Transverse colon (tissue), 4 donors: ENCODE data around the gene FSCN2. TPM values are rescaled to one million over a fixed set of nuclear protein-coding genes. Genes with fewer than 3 reads are reported as not detected.
A peak's percentile ranks its signal among the peaks of the same experiment; 100 is the strongest.

Source experiments
- DNase-seq: peaks from one replicate; pipeline ENCODE4 v3.0.0-alpha.2; 2019
- H3K27ac ChIP-seq, 4 donors: fragments of 200-600 bp; sonication (generic); 2 replicates each; pipeline ENCODE4 v1.5.1; 2016 to 2018; ENCODE audit warnings: inconsistent platforms in 4 of 4
- H3K27me3 ChIP-seq: fragments of 200-600 bp; sonication (generic); 2 replicates; pipeline ENCODE4 v1.5.1; 2017; ENCODE audit warnings: inconsistent platforms
- H3K36me3 ChIP-seq, 4 donors: fragments of 200-600 bp; sonication (generic); 2 replicates each; pipeline ENCODE4 v1.5.1; 2017 to 2019; ENCODE audit warnings: inconsistent platforms in 4 of 4
- H3K4me1 ChIP-seq, 4 donors: fragments of 200-600 bp; sonication (generic); 2 replicates each; pipeline ENCODE4 v1.5.1; 2017 to 2020; ENCODE audit warnings: inconsistent platforms in 4 of 4
- H3K4me3 ChIP-seq, 4 donors: fragments of 200-600 bp; sonication (generic); 1 replicate in 1 of 4; 2 replicates in 3 of 4; pipeline versions ENCODE4 v1.5.1 to v1.6.1; 2017 to 2019; ENCODE audit warnings: inconsistent platforms in 4 of 4
- H3K9me3 ChIP-seq, 2 donors: fragments of 200-600 bp; sonication (generic); 2 replicates each; pipeline ENCODE4 v1.5.1; 2017 to 2019; ENCODE audit warnings: inconsistent platforms in 2 of 2
- CTCF ChIP-seq, 5 experiments: fragments of 200-600 bp in 3 of 5; fragments of 450-650 bp in 2 of 5; sonication (generic) in 3 of 5; IDR thresholded peaks; 1 replicate in 2 of 5; 2 replicates in 3 of 5; pipeline ENCODE4 v1.5.1; 2016 to 2017; ENCODE audit warnings: antibody characterized with exemption in 5 of 5, inconsistent platforms in 3 of 5, mild to moderate bottlenecking in 2 of 5, moderate library complexity in 1 of 5
- EP300 ChIP-seq: sonication (generic); formaldehyde crosslinking; IDR thresholded peaks from one replicate; pipeline ENCODE4 v1.6.1; 2017; ENCODE audit warnings: antibody characterized with exemption, low read depth
- POLR2A ChIP-seq: fragments of 450-650 bp; IDR thresholded peaks from one replicate; pipeline ENCODE4 v1.6.1; 2016; ENCODE audit warnings: antibody characterized with exemption, mild to moderate bottlenecking, moderate library complexity
- POLR2AphosphoS5 ChIP-seq, 3 donors: sonication (generic); formaldehyde crosslinking; IDR thresholded peaks; one replicate each; pipeline ENCODE4 v1.6.1; 2016; ENCODE audit warnings: antibody characterized with exemption in 3 of 3
- WGBS, 2 donors: methylation state at CpG; one replicate each; pipeline ENCODE4 v1.1.5; 2018; ENCODE audit warnings: low coverage in 1 of 2; 5-methylcytosine and 5-hydroxymethylcytosine counted together
- in situ Hi-C, 4 donors: fragments of 200-750 bp; cut with MboI; loops; one replicate each; pipeline versions ENCODE4 v1.15.0 to v1.15.1; 2017; ENCODE audit warnings: low sequenced_read_pairs in 3 of 4, low pct_ligation_motif_present in 1 of 4, low pct_unique_long_range_greater_than_20kb in 1 of 4
- intact Hi-C: fragments of 100-400 bp; cut with DNase I; formaldehyde crosslinking; loops from one replicate; pipeline ENCODE4 v1.15.1; 2023; ENCODE audit warnings: low total_unique reads
- total RNA-seq, 4 donors: library from RNA; depleted of rRNA; stranded (reverse); fragments of >200 nt; gene quantifications; one replicate each; pipeline ENCODE4 v1.1.0, GENCODE V29; 2016

The FSCN2 gene
- total RNA-seq, 4 donors from 2014 or later, result 2.3 to 36.4 (median 17.2) TPM

GRCh38 chr17:81551458-81552243 is 23.5 kb downstream of the FSCN2 start:
- peak; percentile 54 for DNase-seq
- TF ChIP-seq EP300 (no peak), CTCF (IDR thresholded peaks at IDR 0.05) (no peak), POLR2AphosphoS5 (IDR thresholded peaks at IDR 0.05) (no peak), POLR2A (no peak)
- peaks cover 14 to 31% (median 24%) of the 10 kb centered on the region in 4 donors for H3K4me1 ChIP-seq
- no peaks in the 10 kb centered on the region for H3K36me3 ChIP-seq
- peak overlapping the region; percentile 87 to 97 (median 94) for H3K27ac ChIP-seq
- no peaks in the 10 kb centered on the region for H3K9me3 ChIP-seq
- H3K4me3 ChIP-seq, result peak overlapping the region; percentile 78 to 100 (median 90)
- intact Hi-C loops (no loop called here), in situ Hi-C loops (no loop called here)
- WGBS, 2 donors, result 2% methylated on average over 45 of the region's 69 CpGs; no CpG with 5 or more reads in 1 of the 2 donors
- no peaks in the 10 kb centered on the region for H3K27me3 ChIP-seq

GRCh38 chr17:81552244-81553017 is 24.3 kb downstream of the FSCN2 start, which contains the start of gene FAAP100:
FAAP100 (minus strand) TSS chr17:81552353; CDS start chr17:81552330, 23 bp downstream.
- peak within 1 kb of the TSS; percentile 87 to 97 (median 94) for H3K27ac ChIP-seq
- H3K27me3 ChIP-seq, result no peaks in the 10 kb centered on the region
- no peaks in the 10 kb centered on the region for H3K9me3 ChIP-seq
- intact Hi-C loops (no loop called here), in situ Hi-C loops (no loop called here)
- TF ChIP-seq CTCF (IDR thresholded peaks at IDR 0.05) (no peak), POLR2A (peak; percentile 34), EP300 (no peak), POLR2AphosphoS5 (IDR thresholded peaks at IDR 0.05) (peak; percentile 69 to 87 (median 74))
- 0% methylated on average over 65 of the region's 85 CpGs; no CpG with 5 or more reads in 1 of the 2 donors for WGBS, 2 donors
- peaks cover 14 to 31% (median 27%) of the 10 kb centered on the region in 4 donors for H3K4me1 ChIP-seq
- no peaks in the 10 kb centered on the region for H3K36me3 ChIP-seq
- peak; percentile 85 for DNase-seq
- peak within 1 kb of the TSS; percentile 88 to 100 (median 92) for H3K4me3 ChIP-seq

- no peaks in the 10 kb centered on the region for H3K27me3 ChIP-seq
- intact Hi-C loops (no loop called here), in situ Hi-C loops (no loop called here)
- peaks cover 14 to 31% (median 27%) of the 10 kb centered on the region in 4 donors for H3K4me1 ChIP-seq
- H3K9me3 ChIP-seq, result no peaks in the 10 kb centered on the region
- peak overlapping the region; percentile 88 to 100 (median 92) for H3K4me3 ChIP-seq
- no peaks in the 10 kb centered on the region for H3K36me3 ChIP-seq
- H3K27ac ChIP-seq, result peak overlapping the region; percentile 87 to 97 (median 94)
- TF ChIP-seq CTCF (IDR thresholded peaks at IDR 0.05) (no peak), POLR2A (no peak), POLR2AphosphoS5 (IDR thresholded peaks at IDR 0.05) (peak in 1 of 3 donors; percentile 7), EP300 (no peak)
- 4% methylated on average over 19 of the region's 19 CpGs; no CpG with 5 or more reads in 1 of the 2 donors for WGBS, 2 donors
- peak; percentile 82 for DNase-seq
These were observed 24.9 kb downstream of the FSCN2 start for GRCh38 chr17:81553018-81553615.
